HG03196 (cell line): ENCODE data around the gene SRSF9.

Experiments used
- ATAC-seq: cut with Tn5 transposase; IDR thresholded peaks from one replicate; pipeline ENCODE4 v1.9.1; 2021; ENCODE audit not compliant: unreplicated experiment

Gene SRSF9

DNA sequence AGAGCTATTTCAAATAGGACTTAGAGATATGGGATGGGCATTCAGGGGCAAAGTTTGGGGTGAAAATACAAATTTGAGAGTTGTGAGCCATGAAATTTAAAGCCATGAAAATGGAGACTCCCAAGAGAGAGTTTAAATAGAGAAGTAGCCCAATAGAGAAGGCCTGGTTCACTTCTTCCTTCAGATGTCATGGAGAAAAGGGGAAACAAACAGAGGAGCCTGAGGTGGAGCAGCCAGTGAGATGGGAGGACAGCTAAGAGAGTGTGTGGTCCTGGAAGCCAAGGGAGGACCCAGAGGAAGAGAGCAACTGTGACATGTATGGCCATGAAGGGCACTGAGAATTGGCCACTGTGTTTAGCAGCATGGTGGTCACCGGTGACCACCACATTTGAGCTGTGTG is 14.1 kb upstream of the SRSF9 start:
- no peak for ATAC-seq

DNA sequence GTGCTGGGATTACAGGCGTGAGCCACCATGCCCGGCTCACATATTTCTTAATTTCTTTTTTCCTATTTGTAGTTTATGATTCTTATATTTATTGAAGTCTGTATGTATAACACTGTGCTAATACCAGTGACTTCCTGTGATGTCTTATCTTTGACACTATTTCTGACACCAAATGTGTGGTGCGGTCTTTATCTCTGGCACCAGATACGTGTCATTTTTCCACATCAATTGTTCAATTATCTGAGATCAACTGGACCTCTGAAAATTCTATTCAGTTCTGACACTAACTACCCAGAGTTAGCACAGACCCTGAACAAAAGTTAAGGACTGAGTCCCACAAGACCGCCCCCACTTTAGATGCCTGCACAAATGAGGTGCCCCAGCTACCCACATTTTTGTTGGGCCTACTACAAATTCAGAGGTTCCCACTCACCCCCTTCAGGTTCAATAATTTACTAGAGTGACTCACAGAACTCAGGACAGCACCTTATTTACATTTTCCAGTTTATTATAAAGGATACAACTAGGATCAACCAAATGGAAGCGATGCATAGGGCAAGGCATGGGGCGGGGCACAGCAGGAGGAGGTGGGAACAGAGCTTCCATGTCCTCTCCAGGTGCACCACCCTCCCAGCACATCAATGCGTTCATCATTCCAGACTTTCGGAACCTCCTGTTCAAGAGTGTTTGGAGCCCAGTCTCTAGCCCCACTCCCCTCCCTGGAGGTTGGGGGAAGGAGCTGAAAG is 11.6 kb upstream of the SRSF9 start:
- no peak for ATAC-seq

DNA sequence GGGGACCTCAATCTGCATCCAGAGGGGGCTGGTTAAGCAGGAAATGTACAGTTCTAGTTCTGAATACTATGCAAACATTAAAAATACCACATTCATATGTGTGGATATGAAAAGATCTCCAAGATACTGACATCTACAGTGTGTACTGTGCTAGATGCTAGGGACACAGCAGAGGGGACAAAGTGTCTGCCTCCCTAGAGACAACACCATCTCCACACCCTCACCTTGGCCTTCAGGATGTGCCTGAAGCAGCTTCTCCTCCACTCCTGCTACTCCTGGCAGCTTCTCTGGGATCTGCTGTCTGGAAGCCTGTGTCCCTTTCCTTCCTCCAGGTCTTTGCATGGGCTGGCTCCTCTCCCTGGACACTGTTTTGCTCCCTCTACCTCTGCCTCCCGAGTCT is 10.7 kb upstream of the SRSF9 start:
- ATAC-seq, result no peak

DNA sequence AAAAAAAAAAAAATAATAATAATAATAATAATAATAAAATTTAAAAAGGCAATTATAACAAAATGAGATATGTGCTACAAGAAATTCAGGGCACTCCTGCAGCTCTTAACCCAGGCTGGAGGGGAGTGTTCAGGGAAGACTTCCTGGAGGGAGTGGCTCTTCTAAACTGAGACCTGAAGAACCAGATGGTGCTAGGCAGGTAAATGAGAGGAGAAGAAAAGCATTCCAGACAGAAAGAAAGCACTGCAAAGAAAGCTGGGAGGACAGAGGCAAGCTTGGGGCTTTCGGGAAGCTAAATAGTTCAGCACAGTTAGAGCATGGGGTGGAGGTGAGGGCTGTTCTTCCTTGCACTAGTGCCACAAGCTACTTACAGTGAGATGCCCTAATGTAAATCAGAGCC is 9.9 kb upstream of the SRSF9 start:
- ATAC-seq, result no peak

DNA sequence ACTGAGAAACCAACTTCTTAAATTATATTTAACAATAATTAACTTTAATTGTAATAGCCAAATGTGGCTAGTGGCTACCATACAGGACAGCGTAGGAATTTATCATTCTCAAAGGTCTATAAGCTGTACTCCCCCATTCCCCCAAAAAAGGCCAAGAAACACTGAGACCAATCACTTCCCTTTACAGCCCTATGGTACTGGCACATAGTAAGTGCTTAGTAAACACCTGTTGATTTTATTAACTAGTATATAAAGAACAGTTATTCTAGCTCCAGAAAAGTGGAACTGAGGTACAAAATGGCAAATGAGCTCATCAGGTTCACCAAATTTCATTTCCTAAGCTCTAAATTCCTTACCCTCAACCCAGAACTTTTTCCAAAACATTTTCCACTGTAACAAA is 6.1 kb upstream of the SRSF9 start:
- ATAC-seq, result no peak

- ATAC-seq, result no peak
Observed at GRCh38 chr12:120474616-120474960, 5.0 kb upstream of the SRSF9 start.

DNA sequence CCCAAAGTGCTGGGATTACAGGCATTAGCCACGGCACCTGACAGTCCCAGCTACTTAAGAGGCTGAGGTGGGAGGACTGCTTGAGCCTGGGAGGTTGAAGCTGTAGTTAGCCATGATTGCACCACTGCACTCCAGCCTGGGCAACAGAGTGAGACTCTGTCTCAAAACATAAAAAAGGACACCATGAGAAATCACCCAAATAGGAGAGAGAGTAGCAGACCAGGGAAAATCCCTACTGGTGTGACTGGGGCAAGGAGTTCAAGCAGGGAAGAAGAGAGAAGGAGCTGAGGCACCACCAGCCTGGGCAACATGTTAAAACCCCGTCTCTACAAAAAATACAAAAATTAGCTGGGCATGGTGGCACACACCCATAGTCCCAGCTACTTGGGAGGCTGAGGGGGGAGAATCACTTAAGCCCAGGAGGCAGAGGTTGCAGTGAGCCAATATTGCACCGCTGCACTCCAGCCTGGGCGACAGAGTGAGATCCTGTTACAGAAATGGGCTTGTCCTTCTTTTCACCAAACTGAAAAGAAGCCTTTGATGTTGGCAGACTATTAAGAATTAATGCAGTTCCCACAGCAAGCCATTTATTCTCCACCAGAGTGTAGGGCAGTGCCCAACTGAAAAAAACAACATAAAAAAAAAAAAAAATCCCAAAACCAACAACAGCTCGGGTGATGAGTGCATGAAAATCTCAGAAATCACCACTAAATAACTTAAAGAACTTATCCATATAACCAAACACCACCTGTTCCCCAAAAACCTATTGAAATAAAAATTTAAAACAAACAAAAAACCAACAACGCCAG is 4.5 kb upstream of the SRSF9 start:
- no peak for ATAC-seq

DNA sequence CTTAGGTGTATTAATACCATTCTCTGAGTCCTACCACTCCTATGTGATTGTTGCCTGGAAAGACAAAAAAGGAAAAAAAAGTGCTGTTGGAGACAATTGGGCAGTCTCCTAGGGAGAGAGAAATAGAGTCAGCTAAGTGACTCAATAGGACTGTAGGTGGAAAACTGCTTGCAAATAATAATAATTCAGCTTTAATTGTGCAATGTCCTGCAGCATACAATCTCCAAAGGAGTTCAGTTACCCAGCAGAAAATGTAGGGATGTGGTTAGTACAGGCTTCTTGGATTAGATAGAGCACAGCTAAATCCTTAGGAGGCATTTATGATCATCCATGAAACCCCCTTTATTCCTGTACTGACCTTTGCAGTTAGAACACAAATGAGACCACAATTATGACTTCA is 3.0 kb upstream of the SRSF9 start:
- ATAC-seq, result no peak

DNA sequence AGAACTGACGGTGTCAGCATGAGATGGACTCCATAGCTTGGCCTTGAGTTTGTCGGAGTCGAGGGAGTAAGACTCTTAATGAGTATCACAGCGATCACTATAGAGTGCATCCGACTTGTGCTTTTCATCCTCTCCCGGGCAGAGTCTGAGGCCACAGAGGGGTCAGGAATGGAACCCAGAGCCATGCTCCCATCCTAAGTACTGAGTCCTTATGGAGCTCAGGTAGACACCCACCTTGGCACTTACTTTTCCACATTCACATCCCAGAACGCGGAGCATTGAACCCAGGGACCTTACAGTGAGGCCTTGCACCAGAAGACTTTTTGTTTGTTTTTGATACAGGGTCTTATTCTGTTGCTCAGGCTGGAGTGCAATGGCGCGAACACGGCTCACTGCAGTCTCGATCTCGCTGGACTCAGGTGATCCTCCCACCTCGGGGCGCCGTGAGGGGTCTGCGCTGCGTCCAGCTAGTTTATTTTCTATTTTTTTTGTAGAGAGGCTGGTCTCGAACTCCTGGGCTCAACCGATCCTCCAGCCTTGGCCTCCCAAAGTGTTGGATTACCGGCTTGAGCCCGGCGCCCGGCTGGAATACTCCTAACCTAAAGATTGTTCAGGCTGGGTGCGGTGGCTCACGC is 719 bp upstream of the SRSF9 start:
- no peak for ATAC-seq

- peak; percentile 21 for ATAC-seq
Observed at GRCh38 chr12:120468821-120469449, 613 bp downstream of the SRSF9 start.

- peak; percentile 10 for ATAC-seq
Observed at GRCh38 chr12:120468325-120468820, 1.2 kb downstream of the SRSF9 start.

DNA sequence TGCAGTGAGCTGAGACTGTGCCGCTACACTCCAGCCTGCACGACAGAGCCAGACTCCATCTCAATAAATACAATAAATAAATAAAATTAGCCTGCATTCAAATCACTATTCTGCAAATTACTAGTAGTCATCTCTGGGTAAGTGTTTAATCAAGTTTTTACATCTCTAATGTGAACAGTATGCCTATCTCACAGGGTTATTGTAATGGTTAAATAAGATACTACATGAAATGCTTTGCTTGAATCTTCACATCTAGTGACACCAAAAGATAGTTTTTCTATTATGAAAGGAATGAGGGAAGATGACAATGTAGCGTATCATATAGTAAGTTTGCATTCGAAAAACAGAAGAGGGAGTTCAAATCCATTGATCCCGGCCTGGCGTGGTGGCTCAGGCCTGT is 2.1 kb downstream of the SRSF9 start:
- ATAC-seq, result no peak

GRCh38 chr12:120466560-120467315 is 2.8 kb downstream of the SRSF9 start:
- no peak for ATAC-seq

DNA sequence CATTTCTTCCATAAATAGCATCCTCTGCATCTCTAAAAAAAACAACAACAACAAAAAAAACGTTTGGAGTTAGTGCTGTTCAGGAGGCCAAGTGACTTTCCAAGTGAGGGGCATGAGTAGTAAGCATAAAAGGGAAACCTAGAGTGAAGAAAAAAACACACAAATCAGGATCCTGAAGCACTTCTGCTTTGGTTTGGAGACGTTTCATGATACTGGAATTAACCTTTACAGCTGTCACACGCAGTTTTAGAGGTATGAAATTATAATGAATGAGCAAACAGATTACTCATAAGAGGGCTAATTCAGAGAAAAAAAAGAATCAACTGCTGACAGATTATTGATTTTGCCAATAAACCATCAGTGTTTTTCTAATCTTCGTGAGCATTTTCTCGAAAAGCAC is 3.8 kb downstream of the SRSF9 start:
- ATAC-seq, result no peak

DNA sequence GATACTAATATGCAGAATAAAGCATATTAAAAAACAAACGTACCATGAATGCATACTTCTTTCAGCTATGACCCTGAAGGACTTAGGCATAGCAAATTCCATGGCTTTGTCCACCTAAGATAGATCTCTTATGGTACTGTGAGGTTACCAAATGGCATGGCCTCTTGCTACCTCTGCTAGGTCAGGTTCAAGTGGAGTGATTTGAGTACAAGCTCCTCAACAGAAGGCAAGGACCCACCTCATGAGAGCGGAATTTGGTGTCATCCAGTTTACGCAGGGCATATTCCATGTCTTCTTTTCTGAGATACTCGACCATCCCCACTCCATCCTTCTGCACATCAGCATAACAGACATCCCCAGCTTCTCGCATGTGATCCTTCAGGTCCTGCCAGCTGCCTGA is 5.8 kb downstream of the SRSF9 start:
- no peak for ATAC-seq

DNA sequence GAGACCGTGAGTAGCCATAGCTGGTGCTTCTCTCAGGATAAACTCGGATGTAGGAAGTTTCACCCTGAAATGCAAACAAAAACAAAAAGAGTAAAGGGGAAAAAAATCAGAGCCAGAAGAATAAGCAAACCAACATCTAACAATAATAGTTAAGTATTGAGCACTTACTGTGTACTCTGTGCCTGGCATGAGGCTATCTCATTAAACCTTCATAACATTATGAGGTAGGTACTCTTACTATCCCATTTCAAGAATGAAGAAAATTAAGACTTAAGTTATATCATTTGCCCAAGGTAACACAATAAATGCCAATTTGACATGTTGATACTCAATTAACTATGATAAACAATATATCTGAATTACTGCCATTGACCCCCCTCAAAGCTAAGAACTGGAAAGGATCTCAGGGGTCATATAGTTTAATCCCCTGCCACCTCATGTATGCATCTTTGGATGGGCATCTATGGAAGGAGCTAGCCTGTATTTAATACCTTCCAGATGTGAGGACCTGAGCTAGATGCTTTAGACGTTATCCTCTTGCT is 7.4 kb downstream of the SRSF9 start:
- no peak for ATAC-seq

DNA sequence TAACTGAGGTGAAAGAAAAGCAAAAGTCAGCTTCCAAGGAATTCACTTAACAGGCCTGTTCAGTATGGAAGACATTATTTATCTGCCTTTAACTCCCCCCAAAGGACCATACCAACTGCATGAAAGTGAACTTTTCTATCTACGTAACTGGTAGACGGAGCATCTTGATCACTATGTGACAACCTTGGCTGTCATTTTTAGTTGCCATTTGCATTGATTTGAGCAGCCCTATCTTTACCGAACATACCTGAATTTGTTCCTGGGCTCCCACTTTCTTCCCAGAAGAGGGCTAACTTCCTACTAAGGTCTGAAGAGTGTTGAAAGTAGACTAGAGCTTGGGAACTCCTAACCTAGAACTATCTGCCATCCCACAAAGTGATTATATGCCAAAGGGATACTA is 9.4 kb downstream of the SRSF9 start:
- ATAC-seq, result no peak

DNA sequence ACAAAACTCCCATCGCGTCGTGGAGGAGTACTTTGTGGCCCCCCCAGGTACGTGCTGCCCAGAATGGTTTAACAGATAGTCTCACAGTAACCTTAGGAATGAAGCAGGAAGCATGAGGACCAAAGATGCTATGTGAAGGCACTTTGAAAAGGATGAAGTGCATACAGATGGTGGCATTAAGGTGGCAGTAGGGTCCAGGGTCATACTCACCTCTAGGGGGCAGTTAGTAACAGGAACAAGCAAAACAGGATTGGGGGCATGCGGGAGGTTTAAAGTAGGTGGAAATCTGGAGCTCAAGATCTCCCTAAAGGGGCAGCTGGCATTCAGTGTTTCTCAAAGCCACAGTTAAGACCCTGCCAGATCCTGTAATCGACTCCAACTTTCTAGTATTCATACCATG is 12.4 kb downstream of the SRSF9 start:
- no peak for ATAC-seq

DNA sequence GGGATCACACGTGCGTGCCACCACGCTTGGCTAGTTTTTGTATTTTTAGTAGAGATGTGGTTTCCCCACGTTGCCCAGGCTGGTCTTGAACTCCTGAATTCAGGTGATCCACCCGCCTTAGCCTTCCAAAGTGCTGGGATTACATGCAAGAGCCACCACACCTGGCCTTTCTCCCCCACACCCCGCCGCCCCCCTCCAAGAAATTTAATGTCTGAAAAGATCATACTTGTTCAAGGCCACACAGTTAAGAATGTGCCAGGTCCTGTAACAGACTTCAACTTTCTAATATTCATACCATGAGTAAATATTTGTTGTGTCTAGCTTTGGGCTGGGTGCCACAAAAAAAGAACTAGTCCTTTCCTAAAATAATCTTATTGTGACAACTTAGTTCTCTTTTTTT is 14.2 kb downstream of the SRSF9 start:
- no peak for ATAC-seq

- no peak for ATAC-seq
Observed at GRCh38 chr12:120453977-120454376, 15.6 kb downstream of the SRSF9 start.
